IMR-90 (cell line): ENCODE results near the gene MAML1.

Experiments
- ELK1 ChIP-seq: fragments of 150-350 bp; IDR thresholded peaks from 2 replicates; pipeline ENCODE4 v1.6.1; 2016; ENCODE audit warnings: low read depth, mild to moderate bottlenecking, low read length, moderate library complexity, borderline replicate concordance
- RFX5 ChIP-seq: IDR thresholded peaks from 2 replicates; pipeline ENCODE4 v1.8.0; 2012; ENCODE audit warnings: low read depth, mild to moderate bottlenecking, low read length, moderate library complexity

- TF ChIP-seq ELK1, result no peak
- no peak for TF ChIP-seq RFX5
Measured at GRCh38 chr5:179798144-179798770, 65.6 kb downstream of the MAML1 start.
